Measurements from ENCODE around the gene TBC1D19.
"Not testable (repeated sequence)": the region's sequence is repeated elsewhere in the genome, so short reads cannot be mapped to it uniquely, and the experiment has no call there.

Gene TBC1D19

GRCh38 chr4:26687728-26688127, 103.8 kb downstream of the TBC1D19 start:
- H3K4me2 ChIP-seq (ENCODE audit: low read length) = no peak overlapping the region
- no peak overlapping the region for H3K9ac ChIP-seq (ENCODE audit: low read length)
- no peaks in the 10 kb centered on the region for H3K9me3 ChIP-seq (ENCODE audit: insufficient read depth, low read length)
- H3K27me3 ChIP-seq (ENCODE audit: low read depth, low read length) = no peaks in the 10 kb centered on the region
- H2AFZ ChIP-seq (ENCODE audit: low read depth, low read length) = no peak overlapping the region
- no peaks in the 10 kb centered on the region for H3K36me3 ChIP-seq (replicated peaks; ENCODE audit: low read depth, low read length)
- H3K27ac ChIP-seq (ENCODE audit: low read length) = no peak overlapping the region
- no peaks in the 10 kb centered on the region for H3K4me1 ChIP-seq (ENCODE audit: low read length)
- no peaks in the 10 kb centered on the region for H4K20me1 ChIP-seq (ENCODE audit: insufficient read depth, low read length)
- TF ChIP-seq CTCF (IDR thresholded peaks at IDR 0.05; ENCODE audit: low read depth, low read length) = no peak
- no peak for TF ChIP-seq EZH2phosphoT487 (IDR thresholded peaks at IDR 0.05; ENCODE audit: low read depth)
- H3K79me2 ChIP-seq (ENCODE audit: low read length) = no peaks in the 10 kb centered on the region
- H3K4me3 ChIP-seq (ENCODE audit: low read length) = no peak overlapping the region

- no peak overlapping the region for H3K4me2 ChIP-seq (ENCODE audit: low read length)
- no peak overlapping the region for H3K27ac ChIP-seq (ENCODE audit: low read length)
- no peak overlapping the region for H3K4me3 ChIP-seq (ENCODE audit: low read length)
- no peaks in the 10 kb centered on the region for H3K36me3 ChIP-seq (replicated peaks; ENCODE audit: low read depth, low read length)
- H4K20me1 ChIP-seq (ENCODE audit: insufficient read depth, low read length) = no peaks in the 10 kb centered on the region
- no peaks in the 10 kb centered on the region for H3K4me1 ChIP-seq (ENCODE audit: low read length)
- TF ChIP-seq EZH2phosphoT487 (IDR thresholded peaks at IDR 0.05; ENCODE audit: low read depth) (no peak), CTCF (IDR thresholded peaks at IDR 0.05; ENCODE audit: low read depth, low read length) (no peak)
- no peaks in the 10 kb centered on the region for H3K9me3 ChIP-seq (ENCODE audit: insufficient read depth, low read length)
- H2AFZ ChIP-seq (ENCODE audit: low read depth, low read length) = no peak overlapping the region
- no peaks in the 10 kb centered on the region for H3K27me3 ChIP-seq (ENCODE audit: low read depth, low read length)
- H3K9ac ChIP-seq (ENCODE audit: low read length) = no peak overlapping the region
- no peaks in the 10 kb centered on the region for H3K79me2 ChIP-seq (ENCODE audit: low read length)
Observed at GRCh38 chr4:26690506-26690905, 106.6 kb downstream of the TBC1D19 start.

- no peak overlapping the region for H3K4me3 ChIP-seq (ENCODE audit: low read length)
- H3K27ac ChIP-seq (ENCODE audit: low read length) = no peak overlapping the region
- no peaks in the 10 kb centered on the region for H3K4me1 ChIP-seq (ENCODE audit: low read length)
- no peaks in the 10 kb centered on the region for H3K9me3 ChIP-seq (ENCODE audit: insufficient read depth, low read length)
- H3K27me3 ChIP-seq (ENCODE audit: low read depth, low read length) = no peaks in the 10 kb centered on the region
- H3K36me3 ChIP-seq (replicated peaks; ENCODE audit: low read depth, low read length) = no peaks in the 10 kb centered on the region
- H4K20me1 ChIP-seq (ENCODE audit: insufficient read depth, low read length) = no peaks in the 10 kb centered on the region
- no peak overlapping the region for H3K9ac ChIP-seq (ENCODE audit: low read length)
- H3K79me2 ChIP-seq (ENCODE audit: low read length) = no peaks in the 10 kb centered on the region
- no peak overlapping the region for H3K4me2 ChIP-seq (ENCODE audit: low read length)
- no peak overlapping the region for H2AFZ ChIP-seq (ENCODE audit: low read depth, low read length)
- TF ChIP-seq EZH2phosphoT487 (IDR thresholded peaks at IDR 0.05; ENCODE audit: low read depth) = no peak
- TF ChIP-seq CTCF (IDR thresholded peaks at IDR 0.05; ENCODE audit: low read depth, low read length) = no peak
Observed at GRCh38 chr4:26692014-26692726, 108.3 kb downstream of the TBC1D19 start.

- H3K4me3 ChIP-seq (ENCODE audit: low read length); H3K4me1 ChIP-seq (ENCODE audit: low read length); H3K9ac ChIP-seq (ENCODE audit: low read length); H3K27me3 ChIP-seq (ENCODE audit: low read depth, low read length); H3K27ac ChIP-seq (ENCODE audit: low read length); H4K20me1 ChIP-seq (ENCODE audit: insufficient read depth, low read length); H3K4me2 ChIP-seq (ENCODE audit: low read length); H3K79me2 ChIP-seq (ENCODE audit: low read length); H2AFZ ChIP-seq (ENCODE audit: low read depth, low read length); H3K9me3 ChIP-seq (ENCODE audit: insufficient read depth, low read length); H3K36me3 ChIP-seq (replicated peaks; ENCODE audit: low read depth, low read length): not testable (repeated sequence)
Observed at GRCh38 chr4:26694131-26694530, 110.2 kb downstream of the TBC1D19 start.

Measured in OCI-LY3 (cell line).